Prostate gland (tissue), 2 donors: ENCODE results near the gene THSD4.

ENCODE experiments used
- CTCF ChIP-seq, 4 experiments: fragments of 200-600 bp in 2 of 4; fragments of 450-650 bp in 2 of 4; sonication (generic) in 2 of 4; IDR thresholded peaks; 1 replicate in 3 of 4; 2 replicates in 1 of 4; pipeline ENCODE4 v1.5.1; 2016 to 2019; ENCODE audit warnings: antibody characterized with exemption in 4 of 4, mild to moderate bottlenecking in 2 of 4, moderate library complexity in 2 of 4
- POLR2AphosphoS5 ChIP-seq: sonication (generic); formaldehyde crosslinking; IDR thresholded peaks from one replicate; pipeline ENCODE4 v1.6.1; 2017; ENCODE audit warnings: antibody characterized with exemption

- TF ChIP-seq POLR2AphosphoS5 = no peak
- TF ChIP-seq CTCF (IDR thresholded peaks at IDR 0.05) = no peak
Observed at GRCh38 chr15:71817351-71817750, 702.1 kb downstream of the THSD4 start.
